Measurements from ENCODE around the gene COL8A1.

- TF ChIP-seq, protein P1, sequence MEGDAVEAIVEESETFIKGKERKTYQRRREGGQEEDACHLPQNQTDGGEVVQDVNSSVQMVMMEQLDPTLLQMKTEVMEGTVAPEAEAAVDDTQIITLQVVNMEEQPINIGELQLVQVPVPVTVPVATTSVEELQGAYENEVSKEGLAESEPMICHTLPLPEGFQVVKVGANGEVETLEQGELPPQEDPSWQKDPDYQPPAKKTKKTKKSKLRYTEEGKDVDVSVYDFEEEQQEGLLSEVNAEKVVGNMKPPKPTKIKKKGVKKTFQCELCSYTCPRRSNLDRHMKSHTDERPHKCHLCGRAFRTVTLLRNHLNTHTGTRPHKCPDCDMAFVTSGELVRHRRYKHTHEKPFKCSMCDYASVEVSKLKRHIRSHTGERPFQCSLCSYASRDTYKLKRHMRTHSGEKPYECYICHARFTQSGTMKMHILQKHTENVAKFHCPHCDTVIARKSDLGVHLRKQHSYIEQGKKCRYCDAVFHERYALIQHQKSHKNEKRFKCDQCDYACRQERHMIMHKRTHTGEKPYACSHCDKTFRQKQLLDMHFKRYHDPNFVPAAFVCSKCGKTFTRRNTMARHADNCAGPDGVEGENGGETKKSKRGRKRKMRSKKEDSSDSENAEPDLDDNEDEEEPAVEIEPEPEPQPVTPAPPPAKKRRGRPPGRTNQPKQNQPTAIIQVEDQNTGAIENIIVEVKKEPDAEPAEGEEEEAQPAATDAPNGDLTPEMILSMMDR (conservative IDR thresholded peaks at IDR 0.05), result peak; percentile 78
- no peak for TF ChIP-seq ZFX (IDR thresholded peaks at IDR 0.05)
These were observed 204.6 kb downstream of the COL8A1 start for GRCh38 chr3:99842826-99843589.

Data from C4-2B (cell line).